M059J (cell line): Measurements from ENCODE around the gene C4B. TPM values are rescaled to one million over a fixed set of nuclear protein-coding genes. Genes with fewer than 3 reads are reported as not detected.
"Not testable (repeated sequence)": the region's sequence is repeated elsewhere in the genome, so short reads cannot be mapped to it uniquely, and the experiment has no call there.

ENCODE experiments used
- DNase-seq: peaks from one replicate; pipeline ENCODE4 v3.0.0-alpha.2; 2012; ENCODE audit warnings: low read depth
- total RNA-seq: library from RNA; depleted of rRNA; stranded (reverse); fragments of >200 nt; shearing (Covaris generic); gene quantifications from 2 replicates; pipeline ENCODE4 v1.2.3, GENCODE V29; 2014

C4B gene
- total RNA-seq, 1 experiment from 2014 or later, result 3.0 TPM

DNA sequence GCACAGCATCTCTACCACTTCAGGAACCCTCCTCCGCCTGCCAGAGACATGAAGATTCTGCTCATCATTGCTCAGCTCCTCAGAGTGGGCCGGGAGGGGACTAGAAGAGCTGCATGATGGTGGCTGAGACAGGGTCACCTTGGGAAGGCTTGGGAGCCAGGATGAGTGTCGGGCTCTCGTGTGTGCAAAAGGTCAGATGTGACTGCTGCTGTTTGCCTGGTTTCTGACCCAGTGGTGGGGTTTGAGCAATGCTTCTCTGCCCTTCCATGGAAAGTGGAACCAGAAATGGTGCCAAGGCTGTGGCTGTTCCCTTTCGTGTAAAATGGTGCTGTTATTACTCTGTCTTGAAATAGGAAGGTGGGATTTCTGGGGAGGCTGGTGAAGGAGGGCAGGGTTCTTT is 33.6 kb upstream of the C4B start:
- not testable (repeated sequence) for DNase-seq

DNA sequence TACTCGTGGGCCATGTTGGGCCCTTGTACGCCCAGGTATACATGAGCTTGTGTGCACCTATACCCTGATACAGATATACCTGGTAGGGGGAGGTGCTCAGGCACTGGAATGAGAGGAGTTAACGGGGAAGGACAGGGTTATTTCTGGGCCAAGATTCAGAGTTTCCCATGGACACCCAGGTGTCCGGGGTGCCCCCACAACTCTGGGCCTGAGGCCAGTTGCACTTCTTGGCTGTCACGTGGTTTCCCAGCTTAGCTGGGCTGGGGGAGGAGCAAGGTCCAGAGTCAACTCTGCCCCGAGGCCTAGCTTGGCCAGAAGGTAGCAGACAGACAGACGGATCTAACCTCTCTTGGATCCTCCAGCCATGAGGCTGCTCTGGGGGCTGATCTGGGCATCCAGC is 32.9 kb upstream of the C4B start, which contains the start of gene C4A:
Gene C4A (plus strand): TSS at position 314 of the 400 bp plus-strand sequence. CDS start 51 bp downstream, at position 365.
- DNase-seq, result not testable (repeated sequence)

DNA sequence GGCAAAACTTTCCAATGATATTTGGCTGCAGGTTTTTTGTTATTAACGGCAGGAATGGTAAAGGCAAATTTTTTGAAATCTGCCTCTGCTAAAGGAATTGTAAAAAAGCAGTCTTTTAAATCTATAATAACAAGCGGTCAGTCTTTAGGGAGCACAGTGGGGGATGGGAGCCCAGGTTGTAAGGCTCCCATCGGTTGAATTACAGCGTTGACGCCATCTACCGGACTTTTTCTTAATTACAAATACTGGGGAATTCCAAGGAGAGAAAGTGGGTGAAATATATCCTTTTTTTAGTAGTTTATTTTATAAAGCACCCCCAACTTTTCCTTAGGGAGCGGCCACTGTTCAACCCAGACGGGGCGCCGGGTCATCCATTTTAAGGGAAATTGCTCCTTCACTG is 25.2 kb upstream of the C4B start:
- DNase-seq, result not testable (repeated sequence)

DNA sequence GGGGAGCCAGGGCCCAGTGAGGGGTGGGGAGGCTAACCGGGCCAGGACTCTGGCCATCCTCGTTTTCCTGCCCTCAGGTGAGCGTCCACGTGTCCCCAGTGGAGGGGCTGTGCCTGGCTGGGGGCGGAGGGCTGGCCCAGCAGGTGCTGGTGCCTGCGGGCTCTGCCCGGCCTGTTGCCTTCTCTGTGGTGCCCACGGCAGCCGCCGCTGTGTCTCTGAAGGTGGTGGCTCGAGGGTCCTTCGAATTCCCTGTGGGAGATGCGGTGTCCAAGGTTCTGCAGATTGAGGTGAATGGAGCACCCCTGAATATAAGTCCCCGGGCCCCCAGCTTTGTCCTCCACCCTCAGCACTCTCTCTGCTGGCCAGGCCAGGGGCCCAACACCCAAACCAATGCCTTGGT is 20.2 kb upstream of the C4B start:
- DNase-seq, result not testable (repeated sequence)

DNA sequence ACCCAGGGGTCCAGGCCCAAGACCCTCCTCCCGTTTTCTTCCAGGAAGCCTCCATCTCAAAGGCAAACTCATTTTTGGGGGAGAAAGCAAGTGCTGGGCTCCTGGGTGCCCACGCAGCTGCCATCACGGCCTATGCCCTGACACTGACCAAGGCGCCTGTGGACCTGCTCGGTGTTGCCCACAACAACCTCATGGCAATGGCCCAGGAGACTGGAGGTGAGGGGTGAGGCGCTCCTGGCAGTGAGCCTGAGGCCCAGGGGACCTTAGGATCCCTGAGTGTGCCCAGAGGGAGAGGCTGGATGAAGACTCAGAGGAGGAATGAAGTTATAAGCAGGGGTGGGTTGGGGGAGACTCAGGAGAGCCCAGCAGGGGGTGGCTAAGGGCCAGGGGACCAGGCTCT is 18.2 kb upstream of the C4B start:
- DNase-seq, result not testable (repeated sequence)

DNA sequence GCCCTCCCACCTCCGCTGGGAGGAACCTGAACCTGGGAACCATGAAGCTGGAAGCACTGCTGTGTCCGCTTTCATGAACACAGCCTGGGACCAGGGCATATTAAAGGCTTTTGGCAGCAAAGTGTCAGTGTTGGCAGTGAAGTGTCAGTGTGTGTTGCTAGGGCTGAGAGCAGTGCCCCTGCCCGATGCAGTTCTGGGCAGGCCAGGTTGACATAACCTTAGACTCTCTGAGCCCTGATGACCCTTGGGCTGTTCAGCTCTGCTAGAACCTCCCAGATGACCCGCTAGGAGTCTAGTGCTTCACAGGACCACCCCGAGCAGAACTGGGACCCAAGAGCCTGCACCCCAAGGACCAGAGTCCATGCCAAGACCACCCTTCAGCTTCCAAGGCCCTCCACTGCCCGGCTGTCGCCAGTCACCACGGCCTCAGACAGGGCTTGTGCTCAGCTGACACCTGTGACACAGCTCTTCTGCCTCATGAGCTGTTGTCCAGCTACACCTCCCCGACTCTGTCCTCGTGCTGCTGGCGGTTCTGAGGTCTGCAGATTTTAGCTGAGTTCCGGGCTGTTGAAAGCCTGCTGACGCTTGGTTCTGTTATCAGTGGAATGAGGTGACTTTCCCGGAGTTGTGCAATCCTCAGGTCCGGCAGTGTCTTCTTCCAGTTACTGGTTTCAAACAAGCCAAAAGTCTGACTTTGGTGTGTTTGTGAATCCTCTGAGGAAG is 11.9 kb upstream of the C4B start:
- DNase-seq, result not testable (repeated sequence)

DNA sequence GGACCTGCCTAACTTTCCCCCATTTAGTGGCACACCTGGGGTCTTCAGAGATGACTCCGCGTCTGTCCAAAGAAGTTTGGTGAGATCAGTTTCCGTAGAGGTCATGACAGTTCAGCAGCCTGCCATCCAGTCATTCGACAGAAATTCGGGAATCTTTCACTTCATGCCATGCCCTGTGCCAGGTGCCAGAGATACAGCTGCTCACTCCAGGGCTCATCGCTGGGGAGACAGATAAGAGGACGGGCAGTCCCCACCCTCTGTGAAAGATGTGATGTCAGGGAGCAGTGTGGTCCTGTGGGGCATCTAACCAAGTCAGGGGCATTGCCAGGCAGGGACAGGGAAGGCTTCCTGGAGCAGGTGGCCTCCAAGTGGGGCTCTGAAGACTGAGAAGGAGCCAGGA is 11.3 kb upstream of the C4B start:
- DNase-seq, result not testable (repeated sequence)

DNA sequence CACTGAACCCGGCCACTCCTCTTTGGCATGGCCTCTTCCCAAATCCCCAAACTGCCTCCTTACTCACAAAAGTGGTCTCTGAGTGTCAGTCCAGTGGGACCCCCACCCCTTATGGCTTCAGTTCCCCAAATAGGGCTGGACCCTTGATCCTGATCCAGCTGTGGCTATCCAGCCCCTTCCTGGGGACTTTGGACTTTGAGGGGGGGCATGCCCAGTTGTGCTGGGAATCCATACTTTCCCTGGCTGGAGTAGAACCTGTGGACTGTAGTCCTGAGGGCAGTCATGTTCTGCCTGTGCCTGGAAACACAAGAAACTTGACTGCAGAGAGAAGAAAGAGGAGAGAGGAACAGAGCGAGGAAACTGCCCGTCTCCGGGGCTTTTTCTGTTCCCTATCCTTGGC is 10.2 kb upstream of the C4B start:
- not testable (repeated sequence) for DNase-seq

DNA sequence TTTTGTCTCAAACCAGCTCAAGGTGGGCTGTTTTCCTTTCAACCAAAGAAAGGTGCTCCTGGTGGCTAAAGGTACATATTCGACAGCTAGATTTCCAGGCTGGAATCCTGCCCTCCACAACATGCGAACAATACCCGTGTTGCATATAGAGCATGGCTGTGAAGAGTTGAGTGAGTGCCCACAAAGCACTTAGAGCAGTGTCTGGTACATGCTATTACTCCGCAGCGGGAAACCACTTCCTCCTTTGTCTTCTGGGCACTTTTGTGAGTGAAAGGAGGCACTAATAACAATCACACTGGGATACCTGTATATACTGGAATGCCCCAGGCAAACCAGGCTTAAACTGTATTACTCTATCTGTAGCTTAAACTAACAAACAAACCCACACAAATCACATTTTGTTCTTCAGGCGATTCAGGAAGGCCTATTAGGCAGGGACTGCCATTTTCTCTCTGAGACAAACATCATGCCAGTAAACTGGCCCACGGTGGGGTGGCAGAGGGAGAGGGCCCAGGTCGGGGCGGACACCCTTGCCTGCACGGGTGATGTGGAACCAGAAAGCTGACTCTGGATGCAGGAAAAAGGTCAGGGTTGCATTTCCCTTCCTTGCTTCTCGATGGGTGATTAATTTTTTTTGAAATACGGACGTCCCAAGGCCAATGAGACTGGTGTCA is 9.6 kb upstream of the C4B start:
- not testable (repeated sequence) for DNase-seq

DNA sequence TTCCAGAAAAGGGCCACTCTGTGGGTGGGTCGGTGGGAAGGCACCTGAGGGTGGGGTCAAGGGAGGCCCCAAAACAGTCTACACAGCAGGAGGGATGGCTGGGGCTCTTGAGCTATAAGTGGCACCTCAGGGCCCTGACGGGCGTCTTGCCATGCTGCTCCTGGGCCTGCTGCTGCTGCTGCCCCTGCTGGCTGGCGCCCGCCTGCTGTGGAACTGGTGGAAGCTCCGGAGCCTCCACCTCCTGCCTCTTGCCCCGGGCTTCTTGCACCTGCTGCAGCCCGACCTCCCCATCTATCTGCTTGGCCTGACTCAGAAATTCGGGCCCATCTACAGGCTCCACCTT is 9.1 kb upstream of the C4B start:
- DNase-seq, result not testable (repeated sequence)

DNA sequence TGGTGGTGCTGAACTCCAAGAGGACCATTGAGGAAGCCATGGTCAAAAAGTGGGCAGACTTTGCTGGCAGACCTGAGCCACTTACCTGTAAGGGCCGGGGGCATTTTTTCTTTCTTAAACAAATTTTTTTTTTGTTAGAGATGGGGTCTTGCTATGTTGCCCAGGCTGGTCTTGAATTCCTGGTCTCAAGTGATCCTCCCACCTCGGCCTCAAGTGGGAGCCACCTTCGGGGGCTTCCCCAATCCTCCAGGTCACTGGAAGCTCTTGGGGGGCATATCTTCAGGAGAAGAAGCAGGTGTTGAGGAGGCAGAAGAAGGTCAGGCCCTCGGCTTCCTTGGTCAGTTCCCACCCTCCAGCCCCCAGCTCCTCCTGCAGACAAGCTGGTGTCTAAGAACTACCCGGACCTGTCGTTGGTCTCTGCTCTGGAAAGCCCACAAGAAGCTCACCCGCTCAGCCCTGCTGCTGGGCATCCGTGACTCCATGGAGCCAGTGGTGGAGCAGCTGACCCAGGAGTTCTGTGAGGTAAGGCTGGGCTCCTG is 8.5 kb upstream of the C4B start:
- DNase-seq, result not testable (repeated sequence)

DNA sequence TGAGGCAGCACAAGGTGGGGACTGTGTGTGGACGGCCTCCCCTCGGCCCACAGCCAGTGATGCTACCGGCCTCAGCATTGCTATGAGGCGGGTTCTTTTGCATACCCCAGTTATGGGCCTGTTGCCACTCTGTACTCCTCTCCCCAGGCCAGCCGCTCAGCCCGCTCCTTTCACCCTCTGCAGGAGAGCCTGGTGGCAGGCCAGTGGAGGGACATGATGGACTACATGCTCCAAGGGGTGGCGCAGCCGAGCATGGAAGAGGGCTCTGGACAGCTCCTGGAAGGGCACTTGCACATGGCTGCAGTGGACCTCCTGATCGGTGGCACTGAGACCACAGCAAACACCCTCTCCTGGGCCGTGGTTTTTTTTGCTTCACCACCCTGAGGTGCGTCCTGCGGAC is 7.5 kb upstream of the C4B start:
- not testable (repeated sequence) for DNase-seq

DNA sequence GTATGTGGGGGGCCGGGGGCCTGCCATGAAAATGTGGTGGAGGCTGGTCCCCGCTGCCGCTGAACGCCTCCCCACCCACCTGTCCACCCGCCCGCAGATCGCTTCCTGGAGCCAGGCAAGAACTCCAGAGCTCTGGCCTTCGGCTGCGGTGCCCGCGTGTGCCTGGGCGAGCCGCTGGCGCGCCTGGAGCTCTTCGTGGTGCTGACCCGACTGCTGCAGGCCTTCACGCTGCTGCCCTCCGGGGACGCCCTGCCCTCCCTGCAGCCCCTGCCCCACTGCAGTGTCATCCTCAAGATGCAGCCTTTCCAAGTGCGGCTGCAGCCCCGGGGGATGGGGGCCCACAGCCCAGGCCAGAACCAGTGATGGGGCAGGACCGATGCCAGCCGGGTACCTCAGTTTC is 6.6 kb upstream of the C4B start:
- DNase-seq, result not testable (repeated sequence)

DNA sequence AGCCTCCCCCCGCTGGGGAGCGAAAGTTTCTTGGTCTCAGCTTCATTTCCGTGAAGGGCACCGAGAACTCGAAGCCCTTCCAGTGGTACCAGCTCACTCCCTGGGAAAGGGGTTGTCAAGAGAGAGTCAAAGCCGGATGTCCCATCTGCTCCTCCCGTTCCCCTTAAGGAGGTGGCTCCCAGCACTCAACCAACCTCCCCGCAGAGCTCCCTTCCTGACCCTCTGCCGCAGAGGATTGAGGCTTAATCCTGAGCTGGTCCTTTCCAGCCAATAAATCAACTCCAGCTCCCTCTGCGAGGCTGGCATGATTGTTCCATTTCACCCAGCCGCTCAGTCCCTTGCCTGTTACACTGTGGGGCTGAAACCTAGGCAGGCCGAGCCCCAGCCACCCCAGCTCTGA is 6.0 kb upstream of the C4B start:
- DNase-seq, result not testable (repeated sequence)

DNA sequence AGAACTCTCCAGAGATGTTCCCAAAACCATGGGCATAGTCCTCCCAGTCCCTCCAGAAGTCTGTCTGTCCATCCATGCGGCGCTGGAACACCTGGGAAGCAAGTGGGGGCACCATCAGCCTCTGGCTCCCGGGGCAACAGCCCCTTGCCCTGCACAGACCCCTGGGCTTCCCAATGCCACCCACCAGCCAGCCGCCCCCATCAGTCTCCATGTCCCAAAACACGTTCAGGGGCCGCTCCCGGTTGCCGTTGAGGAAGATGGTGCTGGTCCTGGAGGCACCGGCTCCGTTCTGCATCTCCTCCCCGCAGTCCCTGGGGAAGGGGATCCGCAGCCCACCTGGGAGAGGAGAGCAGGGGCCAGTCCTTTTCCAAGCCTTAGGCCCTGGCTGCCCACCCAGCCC is 5.1 kb upstream of the C4B start:
- DNase-seq, result not testable (repeated sequence)

DNA sequence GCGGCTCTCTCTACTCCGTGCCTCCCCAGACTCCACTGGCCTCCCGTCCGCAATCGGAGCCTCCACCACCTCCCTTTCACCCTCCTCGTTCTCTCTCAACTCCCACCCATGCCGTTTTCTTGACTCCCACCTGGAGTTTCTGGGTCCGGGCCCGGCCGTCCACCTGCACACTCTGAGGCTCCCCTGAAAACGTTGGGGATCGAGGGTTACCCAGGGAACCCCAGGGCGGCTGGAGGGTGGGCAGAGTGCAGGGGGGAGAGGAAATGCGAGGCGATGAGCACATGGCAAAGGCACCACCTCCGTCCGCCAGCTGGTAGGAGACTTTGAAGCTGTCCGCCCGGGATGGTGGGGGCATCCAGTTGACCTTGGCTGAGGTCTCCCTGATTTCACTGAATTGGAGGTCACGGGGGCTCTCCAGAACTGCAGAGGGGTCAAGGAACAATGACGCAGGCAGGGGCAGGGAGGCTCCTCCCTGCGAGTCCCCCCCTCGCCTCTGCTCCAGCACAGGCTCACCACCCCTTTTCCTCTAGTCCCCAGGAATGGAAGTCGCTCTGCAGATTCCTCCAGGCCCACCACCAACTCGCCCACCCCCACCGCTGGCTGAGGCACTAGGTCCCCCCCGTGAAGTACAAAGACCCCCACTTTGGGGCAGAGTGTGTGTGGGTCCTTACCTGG is 3.6 kb upstream of the C4B start:
- DNase-seq, result not testable (repeated sequence)

DNA sequence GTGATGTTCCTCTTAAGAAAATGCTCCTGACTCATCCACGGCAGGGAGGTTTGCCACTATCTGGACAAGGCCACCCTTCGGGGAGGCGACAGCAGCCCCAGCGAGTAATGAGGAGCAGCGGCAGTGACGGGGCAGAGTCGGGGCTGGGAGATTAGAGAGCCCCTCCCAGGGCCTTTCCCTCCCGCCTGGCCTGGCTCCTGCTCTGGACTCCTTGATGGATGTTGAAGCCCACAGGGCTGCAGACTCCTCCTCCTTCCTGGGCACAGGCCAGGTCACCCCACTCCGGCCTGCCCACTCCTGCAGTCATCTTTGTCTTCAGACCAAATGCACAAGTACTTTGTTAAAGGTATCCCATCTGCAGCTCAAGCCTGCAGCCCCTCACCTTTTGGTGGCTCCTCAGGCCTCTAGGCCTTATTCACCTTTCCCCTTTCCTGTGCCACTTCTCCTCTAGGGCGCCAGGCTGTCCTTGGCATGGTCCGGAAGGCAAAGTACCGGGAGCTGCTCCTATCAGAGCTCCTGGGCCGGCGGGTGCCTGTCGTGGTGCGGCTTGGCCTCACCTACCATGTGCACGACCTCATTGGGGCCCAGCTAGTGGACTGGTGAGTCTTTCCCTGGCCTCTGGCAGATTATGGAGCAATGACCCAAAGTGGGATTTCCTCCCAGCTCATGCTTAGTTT is 1.5 kb upstream of the C4B start:
- DNase-seq, result not testable (repeated sequence)

DNA sequence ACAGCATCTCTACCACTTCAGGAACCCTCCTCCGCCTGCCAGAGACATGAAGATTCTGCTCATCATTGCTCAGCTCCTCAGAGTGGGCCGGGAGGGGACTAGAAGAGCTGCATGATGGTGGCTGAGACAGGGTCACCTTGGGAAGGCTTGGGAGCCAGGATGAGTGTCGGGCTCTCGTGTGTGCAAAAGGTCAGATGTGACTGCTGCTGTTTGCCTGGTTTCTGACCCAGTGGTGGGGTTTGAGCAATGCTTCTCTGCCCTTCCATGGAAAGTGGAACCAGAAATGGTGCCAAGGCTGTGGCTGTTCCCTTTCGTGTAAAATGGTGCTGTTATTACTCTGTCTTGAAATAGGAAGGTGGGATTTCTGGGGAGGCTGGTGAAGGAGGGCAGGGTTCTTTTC is 857 bp upstream of the C4B start:
- not testable (repeated sequence) for DNase-seq

DNA sequence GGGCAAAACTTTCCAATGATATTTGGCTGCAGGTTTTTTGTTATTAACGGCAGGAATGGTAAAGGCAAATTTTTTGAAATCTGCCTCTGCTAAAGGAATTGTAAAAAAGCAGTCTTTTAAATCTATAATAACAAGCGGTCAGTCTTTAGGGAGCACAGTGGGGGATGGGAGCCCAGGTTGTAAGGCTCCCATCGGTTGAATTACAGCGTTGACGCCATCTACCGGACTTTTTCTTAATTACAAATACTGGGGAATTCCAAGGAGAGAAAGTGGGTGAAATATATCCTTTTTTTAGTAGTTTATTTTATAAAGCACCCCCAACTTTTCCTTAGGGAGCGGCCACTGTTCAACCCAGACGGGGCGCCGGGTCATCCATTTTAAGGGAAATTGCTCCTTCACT is 7.5 kb downstream of the C4B start:
- DNase-seq, result not testable (repeated sequence)

DNA sequence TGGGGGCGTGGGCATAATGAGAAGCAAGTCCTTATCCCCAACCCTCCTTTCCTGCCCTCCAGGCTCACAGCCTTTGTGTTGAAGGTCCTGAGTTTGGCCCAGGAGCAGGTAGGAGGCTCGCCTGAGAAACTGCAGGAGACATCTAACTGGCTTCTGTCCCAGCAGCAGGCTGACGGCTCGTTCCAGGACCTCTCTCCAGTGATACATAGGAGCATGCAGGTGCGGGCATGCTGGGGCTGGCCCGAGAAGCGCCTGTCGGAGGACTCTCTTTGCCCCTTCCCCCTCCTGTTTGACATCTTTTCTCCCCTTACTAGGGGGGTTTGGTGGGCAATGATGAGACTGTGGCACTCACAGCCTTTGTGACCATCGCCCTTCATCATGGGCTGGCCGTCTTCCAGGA is 14.0 kb downstream of the C4B start:
- not testable (repeated sequence) for DNase-seq

DNA sequence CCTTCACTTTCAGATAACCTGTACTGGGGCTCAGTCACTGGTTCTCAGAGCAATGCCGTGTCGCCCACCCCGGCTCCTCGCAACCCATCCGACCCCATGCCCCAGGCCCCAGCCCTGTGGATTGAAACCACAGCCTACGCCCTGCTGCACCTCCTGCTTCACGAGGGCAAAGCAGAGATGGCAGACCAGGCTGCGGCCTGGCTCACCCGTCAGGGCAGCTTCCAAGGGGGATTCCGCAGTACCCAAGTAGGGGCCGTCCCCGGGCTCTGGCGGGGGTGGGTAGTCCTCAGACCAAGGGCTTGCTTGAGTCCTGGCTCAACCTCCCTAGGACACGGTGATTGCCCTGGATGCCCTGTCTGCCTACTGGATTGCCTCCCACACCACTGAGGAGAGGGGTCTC is 15.0 kb downstream of the C4B start:
- not testable (repeated sequence) for DNase-seq
